GM12872 (cell line): ENCODE measurements around the gene RFXAP.
A peak's percentile ranks its signal among the peaks of the same experiment; 100 is the strongest.

ENCODE experiments used
- TF ChIP-seq, protein P1 (sequence below): IDR thresholded peaks from 3 replicates; pipeline ENCODE4 v1.5.1; 2011; ENCODE audit warnings: low read depth, mild to moderate bottlenecking, low read length, moderate library complexity; ENCODE audit not compliant: insufficient read depth

The RFXAP gene, protein sequence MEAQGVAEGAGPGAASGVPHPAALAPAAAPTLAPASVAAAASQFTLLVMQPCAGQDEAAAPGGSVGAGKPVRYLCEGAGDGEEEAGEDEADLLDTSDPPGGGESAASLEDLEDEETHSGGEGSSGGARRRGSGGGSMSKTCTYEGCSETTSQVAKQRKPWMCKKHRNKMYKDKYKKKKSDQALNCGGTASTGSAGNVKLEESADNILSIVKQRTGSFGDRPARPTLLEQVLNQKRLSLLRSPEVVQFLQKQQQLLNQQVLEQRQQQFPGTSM

DNA sequence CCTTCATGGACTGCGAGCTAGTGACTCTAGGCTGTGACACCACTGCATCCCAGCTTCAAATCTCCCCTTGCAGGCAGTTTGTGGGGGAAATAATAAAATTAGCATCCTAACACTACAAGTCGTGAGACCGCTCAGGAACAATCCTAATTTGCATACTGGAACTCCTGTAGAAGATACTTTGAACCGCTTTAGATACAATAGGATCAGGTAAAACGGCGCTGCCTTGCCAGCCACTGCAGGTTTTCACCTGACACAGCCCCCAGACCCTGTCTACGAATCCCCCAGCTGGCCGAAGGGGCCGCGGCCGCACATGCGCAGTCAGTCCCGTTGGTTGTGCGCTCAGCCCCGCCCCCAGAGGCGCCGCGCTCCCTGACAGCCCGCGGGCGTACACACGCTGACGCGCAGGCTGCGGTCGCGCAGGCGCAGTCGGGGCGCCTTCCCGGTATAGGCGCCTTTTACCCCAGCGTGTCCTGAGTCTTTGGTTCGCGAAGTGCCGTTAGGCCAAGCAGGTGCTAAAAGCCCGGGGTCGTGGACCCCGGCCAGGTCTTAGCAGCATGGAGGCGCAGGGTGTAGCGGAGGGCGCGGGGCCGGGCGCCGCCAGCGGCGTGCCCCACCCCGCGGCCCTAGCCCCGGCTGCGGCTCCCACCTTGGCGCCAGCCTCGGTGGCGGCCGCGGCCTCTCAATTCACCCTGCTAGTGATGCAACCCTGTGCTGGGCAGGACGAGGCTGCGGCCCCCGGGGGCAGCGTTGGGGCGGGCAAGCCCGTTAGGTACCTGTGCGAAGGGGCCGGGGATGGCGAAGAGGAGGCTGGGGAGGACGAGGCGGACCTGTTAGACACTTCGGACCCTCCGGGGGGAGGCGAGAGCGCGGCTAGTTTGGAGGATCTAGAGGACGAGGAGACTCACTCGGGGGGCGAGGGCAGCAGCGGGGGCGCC, at the start of gene RFXAP:
TSS of gene RFXAP (plus strand) at position 419 of the 935 bp plus-strand sequence. CDS start at position 555, 136 bp downstream.
- TF ChIP-seq, protein P1, sequence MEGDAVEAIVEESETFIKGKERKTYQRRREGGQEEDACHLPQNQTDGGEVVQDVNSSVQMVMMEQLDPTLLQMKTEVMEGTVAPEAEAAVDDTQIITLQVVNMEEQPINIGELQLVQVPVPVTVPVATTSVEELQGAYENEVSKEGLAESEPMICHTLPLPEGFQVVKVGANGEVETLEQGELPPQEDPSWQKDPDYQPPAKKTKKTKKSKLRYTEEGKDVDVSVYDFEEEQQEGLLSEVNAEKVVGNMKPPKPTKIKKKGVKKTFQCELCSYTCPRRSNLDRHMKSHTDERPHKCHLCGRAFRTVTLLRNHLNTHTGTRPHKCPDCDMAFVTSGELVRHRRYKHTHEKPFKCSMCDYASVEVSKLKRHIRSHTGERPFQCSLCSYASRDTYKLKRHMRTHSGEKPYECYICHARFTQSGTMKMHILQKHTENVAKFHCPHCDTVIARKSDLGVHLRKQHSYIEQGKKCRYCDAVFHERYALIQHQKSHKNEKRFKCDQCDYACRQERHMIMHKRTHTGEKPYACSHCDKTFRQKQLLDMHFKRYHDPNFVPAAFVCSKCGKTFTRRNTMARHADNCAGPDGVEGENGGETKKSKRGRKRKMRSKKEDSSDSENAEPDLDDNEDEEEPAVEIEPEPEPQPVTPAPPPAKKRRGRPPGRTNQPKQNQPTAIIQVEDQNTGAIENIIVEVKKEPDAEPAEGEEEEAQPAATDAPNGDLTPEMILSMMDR: 0 out of 3 replicates have a peak, but pooled peaks have one; percentile 16

DNA sequence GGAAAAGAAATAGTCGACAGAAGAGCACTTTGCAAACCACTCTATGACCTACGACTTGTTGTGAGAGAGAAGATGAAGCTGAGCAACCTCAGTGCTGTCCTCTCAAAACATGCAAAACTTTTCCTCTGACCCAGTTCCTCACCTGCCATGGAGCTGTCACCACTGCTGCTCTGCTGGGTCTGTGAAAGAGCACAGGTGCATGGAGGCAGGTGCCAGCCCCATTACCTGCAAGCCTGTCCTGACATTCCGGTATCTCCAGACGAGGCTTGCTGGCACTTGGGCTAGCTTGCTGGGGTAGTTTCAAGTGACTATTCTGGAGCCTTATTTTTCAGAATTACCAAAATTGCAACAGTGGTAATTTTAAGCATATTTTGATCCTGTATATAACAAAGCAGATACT, 49.5 kb upstream of the RFXAP start:
- TF ChIP-seq, protein P1: no peak

DNA sequence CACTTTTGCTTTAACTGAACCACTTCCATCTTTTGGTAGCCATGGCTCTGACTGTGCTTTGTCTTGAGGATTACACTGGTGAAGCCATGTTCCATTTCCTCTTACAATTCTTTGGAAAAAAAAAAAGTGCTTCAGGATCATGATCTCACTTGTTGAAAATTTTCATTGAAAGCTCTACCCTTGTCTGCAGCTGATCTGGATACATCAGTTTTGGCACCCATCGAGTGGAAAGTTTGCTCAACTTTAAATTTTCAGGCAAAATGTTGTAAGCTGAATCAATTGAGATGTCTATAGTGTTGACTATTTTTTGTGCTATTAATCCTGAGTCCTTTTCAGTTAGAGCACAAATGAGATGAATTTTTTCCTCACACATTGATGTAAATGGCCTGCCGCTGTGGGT, 48.3 kb upstream of the RFXAP start:
- TF ChIP-seq, protein P1: no peak

DNA sequence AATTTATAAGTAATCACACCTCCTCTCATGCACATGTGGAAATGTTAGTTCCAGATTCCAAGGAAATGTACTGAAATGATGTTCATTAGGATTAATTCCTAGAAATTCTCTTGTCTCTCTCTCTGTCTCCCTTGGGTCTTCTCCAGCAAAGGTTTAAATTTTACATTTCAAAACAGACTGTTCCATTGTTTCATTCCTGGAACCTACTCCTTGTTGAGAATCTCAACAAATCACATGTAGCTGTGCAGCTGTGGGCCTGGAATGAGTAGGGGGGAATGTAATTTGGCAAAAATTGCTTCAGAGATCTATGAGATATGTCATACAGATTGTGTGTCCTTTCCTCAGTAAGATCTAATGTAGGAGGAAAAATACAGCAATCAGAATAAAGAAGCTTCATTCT, 46.2 kb upstream of the RFXAP start:
- TF ChIP-seq, protein P1: no peak

DNA sequence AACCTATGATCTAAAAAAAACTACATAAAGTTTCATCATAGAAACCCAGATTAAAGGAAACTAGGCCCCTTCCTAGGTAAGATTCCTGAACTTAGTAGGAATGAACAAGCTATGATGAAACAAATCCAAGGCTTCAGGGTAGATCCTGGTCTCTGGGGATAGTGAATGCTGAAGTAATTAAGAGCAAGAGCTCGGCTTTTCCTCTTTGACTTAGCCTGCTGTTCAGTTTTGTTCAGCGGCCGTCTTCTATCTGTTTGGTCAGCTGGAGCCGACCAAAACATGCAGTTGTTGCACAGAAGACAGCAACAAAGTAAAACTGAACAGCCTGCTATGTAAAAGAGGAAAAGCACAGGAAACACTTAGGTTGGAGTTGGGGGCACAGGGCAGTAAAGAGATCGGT, 44.1 kb upstream of the RFXAP start:
- TF ChIP-seq, protein P1: no peak

DNA sequence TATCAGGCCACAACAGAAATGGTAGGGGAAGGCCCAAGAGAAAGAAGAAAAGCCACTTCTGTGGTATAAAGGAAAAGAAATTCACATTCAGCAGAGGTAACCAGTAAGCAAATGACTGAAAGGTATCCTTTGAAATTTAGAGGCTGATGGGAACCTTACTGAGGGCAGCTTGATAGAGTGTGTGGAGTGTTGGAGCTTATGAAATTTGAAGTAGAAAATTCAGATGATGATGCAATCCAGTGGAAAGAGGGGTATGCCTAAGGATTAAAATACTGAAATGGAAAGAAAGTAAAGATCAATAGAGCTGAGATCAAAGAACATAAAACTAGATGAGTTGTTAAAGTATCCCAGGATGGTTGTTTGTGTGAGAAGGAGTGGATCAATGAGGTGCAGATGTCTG, 42.8 kb upstream of the RFXAP start:
- TF ChIP-seq, protein P1: no peak

DNA sequence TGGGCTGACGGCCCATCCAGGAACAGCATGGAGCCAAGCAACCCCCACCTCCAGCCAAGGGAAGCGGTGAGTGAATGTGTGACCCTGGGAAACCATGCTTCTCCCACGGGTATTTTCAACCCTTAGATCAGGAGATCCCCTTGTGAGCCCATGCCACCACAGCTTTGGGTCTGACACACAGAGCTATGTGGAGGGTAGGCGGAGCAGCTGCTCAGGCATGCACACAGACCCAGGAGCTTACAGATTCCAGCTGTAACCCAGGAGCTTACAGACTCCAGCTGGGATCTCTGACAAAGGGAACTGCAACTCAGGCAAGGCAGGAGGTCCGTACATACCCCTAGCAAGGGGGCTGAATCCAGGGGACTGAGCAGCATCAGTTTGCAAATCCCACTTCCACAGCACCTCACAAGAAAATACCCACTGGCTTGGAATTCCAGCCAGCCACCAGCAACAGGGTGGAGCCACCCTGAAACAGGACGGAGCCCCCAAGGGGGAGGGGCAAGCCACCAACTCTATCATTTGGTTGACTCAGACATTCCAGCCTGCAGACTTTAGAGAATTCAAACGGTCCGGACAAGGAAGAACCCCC, 40.8 kb upstream of the RFXAP start:
- TF ChIP-seq, protein P1: no peak
